ENCODE results near the gene ZNF668. TPM values are rescaled to one million over a fixed set of nuclear protein-coding genes. Genes with fewer than 3 reads are reported as not detected.

The ZNF668 gene
- total RNA-seq, 4 donors from 2014 or later = 8.6 to 22.5 (median 12.6) TPM

GRCh38 chr16:31055613-31056012 lies 18.4 kb downstream of the ZNF668 start:
- Histone ChIP-seq H3K27ac (no peak overlapping the region), H3K4me1 (no peaks in the 10 kb centered on the region), H3K9me3 (no peaks in the 10 kb centered on the region), H3K36me3 (peaks cover 0 to 18% of the 10 kb centered on the region in 2 donors), H3K4me3 (no peak overlapping the region), H3K27me3 (no peaks in the 10 kb centered on the region)
- TF ChIP-seq POLR2A (IDR thresholded peaks at IDR 0.05) (no peak), POLR2AphosphoS5 (IDR thresholded peaks at IDR 0.05) (no peak), EP300 (IDR thresholded peaks at IDR 0.05) (no peak), CTCF (IDR thresholded peaks at IDR 0.05) (no peak)
- ATAC-seq = no peak
- WGBS, 2 donors (ENCODE audit: low coverage in 1 of 2) = 74 to 78% methylated on average over 3 to 4 of the region's 4 CpGs

GRCh38 chr16:31052114-31052513 lies 21.9 kb downstream of the ZNF668 start:
- TF ChIP-seq CTCF (IDR thresholded peaks at IDR 0.05) = no peak
- no peak for TF ChIP-seq POLR2AphosphoS5 (IDR thresholded peaks at IDR 0.05)
- TF ChIP-seq EP300 (IDR thresholded peaks at IDR 0.05) = no peak
- WGBS, 2 donors (ENCODE audit: low coverage in 1 of 2) = 40 to 83% methylated on average over 2 of the region's 2 CpGs
- H3K36me3 ChIP-seq = no peaks in the 10 kb centered on the region
- H3K27me3 ChIP-seq = no peaks in the 10 kb centered on the region
- H3K27ac ChIP-seq = no peak overlapping the region
- peak; percentile 80 for ATAC-seq
- H3K4me1 ChIP-seq = no peaks in the 10 kb centered on the region
- no peak overlapping the region for H3K4me3 ChIP-seq
- H3K9me3 ChIP-seq = no peaks in the 10 kb centered on the region

- TF ChIP-seq POLR2A (IDR thresholded peaks at IDR 0.05) (no peak), POLR2AphosphoS5 (IDR thresholded peaks at IDR 0.05) (no peak), EP300 (IDR thresholded peaks at IDR 0.05) (no peak)
- Histone ChIP-seq H3K9me3 (no peaks in the 10 kb centered on the region), H3K4me1 (no peaks in the 10 kb centered on the region), H3K27me3 (no peaks in the 10 kb centered on the region), H3K4me3 (no peak overlapping the region), H3K36me3 (no peaks in the 10 kb centered on the region), H3K27ac (no peak overlapping the region)
- WGBS, 2 donors (ENCODE audit: low coverage in 1 of 2) = 70 to 80% methylated on average over 1 to 3 of the region's 10 CpGs
- ATAC-seq = no peak
Measured at GRCh38 chr16:31050280-31051030, 23.6 kb downstream of the ZNF668 start.

- Histone ChIP-seq H3K36me3 (peaks cover 0 to 42% of the 10 kb centered on the region in 2 donors), H3K4me1 (no peaks in the 10 kb centered on the region), H3K9me3 (no peaks in the 10 kb centered on the region), H3K4me3 (no peak overlapping the region), H3K27me3 (no peaks in the 10 kb centered on the region), H3K27ac (no peak overlapping the region)
- 79 to 87% methylated on average over 2 to 3 of the region's 4 CpGs for WGBS, 2 donors (ENCODE audit: low coverage in 1 of 2)
- TF ChIP-seq CTCF (IDR thresholded peaks at IDR 0.05) (no peak), POLR2A (IDR thresholded peaks at IDR 0.05) (no peak), POLR2AphosphoS5 (IDR thresholded peaks at IDR 0.05) (no peak), EP300 (IDR thresholded peaks at IDR 0.05) (no peak)
- no peak for ATAC-seq
Measured at GRCh38 chr16:31043898-31044481, 30.1 kb downstream of the ZNF668 start.

- Histone ChIP-seq H3K9me3 (no peaks in the 10 kb centered on the region), H3K27me3 (no peaks in the 10 kb centered on the region), H3K27ac (no peak overlapping the region), H3K4me3 (no peak overlapping the region), H3K36me3 (peaks cover 0 to 49% of the 10 kb centered on the region in 2 donors), H3K4me1 (no peaks in the 10 kb centered on the region)
- 100% methylated on average over 1 of the region's 1 CpG; no CpG with 5 or more reads in 1 of the 2 donors for WGBS, 2 donors (ENCODE audit: low coverage in 1 of 2)
- TF ChIP-seq POLR2AphosphoS5 (IDR thresholded peaks at IDR 0.05) (no peak), EP300 (IDR thresholded peaks at IDR 0.05) (no peak), POLR2A (IDR thresholded peaks at IDR 0.05) (no peak), CTCF (IDR thresholded peaks at IDR 0.05) (no peak)
- ATAC-seq = no peak
Measured at GRCh38 chr16:31043352-31043751, 30.7 kb downstream of the ZNF668 start.
